ENCODE measurements around the gene RHOG.

- TF ChIP-seq CTCF (IDR thresholded peaks at IDR 0.05) (no peak), POLR2A (IDR thresholded peaks at IDR 0.05) (no peak)
These were observed 13.1 kb downstream of the RHOG start for GRCh38 chr11:3827434-3828186.
